Gastroesophageal sphincter (tissue), 3 donors: ENCODE measurements around the gene COPZ2.
A peak's percentile ranks its signal among the peaks of the same experiment; 100 is the strongest.

Experiments used
- EP300 ChIP-seq: sonication (generic); formaldehyde crosslinking; IDR thresholded peaks from one replicate; pipeline ENCODE4 v1.6.1; 2017; ENCODE audit warnings: antibody characterized with exemption, mild to moderate bottlenecking
- POLR2A ChIP-seq, 2 donors: fragments of 450-650 bp; IDR thresholded peaks; one replicate each; pipeline ENCODE4 v1.6.1; 2017; ENCODE audit warnings: antibody characterized with exemption in 2 of 2, mild to moderate bottlenecking in 2 of 2, moderate library complexity in 1 of 2
- POLR2AphosphoS5 ChIP-seq: sonication (generic); formaldehyde crosslinking; IDR thresholded peaks from one replicate; pipeline ENCODE4 v1.6.1; 2017; ENCODE audit warnings: antibody characterized with exemption
- TF ChIP-seq, protein P1 (sequence below), 4 experiments: fragments of 200-600 bp in 2 of 4; fragments of 450-650 bp in 2 of 4; sonication (generic) in 1 of 4; IDR thresholded peaks; one replicate each; pipeline ENCODE4 v1.5.1; 2017 to 2019; ENCODE audit warnings: antibody characterized with exemption in 4 of 4, mild to moderate bottlenecking in 2 of 4, moderate library complexity in 2 of 4

GRCh38 chr17:48047741-48048383 lies 10.3 kb upstream of the COPZ2 start, which contains the start of gene NFE2L1:
- TF ChIP-seq, protein P1, sequence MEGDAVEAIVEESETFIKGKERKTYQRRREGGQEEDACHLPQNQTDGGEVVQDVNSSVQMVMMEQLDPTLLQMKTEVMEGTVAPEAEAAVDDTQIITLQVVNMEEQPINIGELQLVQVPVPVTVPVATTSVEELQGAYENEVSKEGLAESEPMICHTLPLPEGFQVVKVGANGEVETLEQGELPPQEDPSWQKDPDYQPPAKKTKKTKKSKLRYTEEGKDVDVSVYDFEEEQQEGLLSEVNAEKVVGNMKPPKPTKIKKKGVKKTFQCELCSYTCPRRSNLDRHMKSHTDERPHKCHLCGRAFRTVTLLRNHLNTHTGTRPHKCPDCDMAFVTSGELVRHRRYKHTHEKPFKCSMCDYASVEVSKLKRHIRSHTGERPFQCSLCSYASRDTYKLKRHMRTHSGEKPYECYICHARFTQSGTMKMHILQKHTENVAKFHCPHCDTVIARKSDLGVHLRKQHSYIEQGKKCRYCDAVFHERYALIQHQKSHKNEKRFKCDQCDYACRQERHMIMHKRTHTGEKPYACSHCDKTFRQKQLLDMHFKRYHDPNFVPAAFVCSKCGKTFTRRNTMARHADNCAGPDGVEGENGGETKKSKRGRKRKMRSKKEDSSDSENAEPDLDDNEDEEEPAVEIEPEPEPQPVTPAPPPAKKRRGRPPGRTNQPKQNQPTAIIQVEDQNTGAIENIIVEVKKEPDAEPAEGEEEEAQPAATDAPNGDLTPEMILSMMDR (IDR thresholded peaks at IDR 0.05): peak in 2 of 4 experiments; percentile 17 to 18
- TF ChIP-seq POLR2A (IDR thresholded peaks at IDR 0.05) (peak; percentile 59 to 66), POLR2AphosphoS5 (peak; percentile 83), EP300 (no peak)
